IMR-90 (cell line): ENCODE results near the gene MXRA8. TPM values are rescaled to one million over a fixed set of nuclear protein-coding genes. Genes with fewer than 3 reads are reported as not detected.

Source experiments
- ATAC-seq: fragments of 200-7000 bp; cut with Tn5 transposase; 2 replicates; pipeline ENCODE4 v1.9.1; 2020; ENCODE audit warnings: low read depth, mild to moderate bottlenecking, moderate library complexity
- BruUV-seq: library from RNA; stranded (reverse); fragments of 400-500 nt; replicated peaks from 2 replicates; lab custom pipeline; 2021; lab: Mats Ljungman, UMichigan
- CTCF ChIA-PET: fragments of 300-600 bp; formaldehyde crosslinking; extraction: SDS; loops from one replicate; lab custom pipeline; 2021; ENCODE audit warnings: antibody characterized with exemption; lab: Yijun Ruan, JAX
- POLR2A ChIA-PET: fragments of 300-600 bp; sonication (Branson Sonifier 250); formaldehyde crosslinking; loops from one replicate; lab custom pipeline; 2022; ENCODE audit warnings: antibody characterized with exemption; ENCODE audit not compliant: unreplicated experiment; lab: Charles Lee
- DNase-seq: peaks from one replicate; pipeline ENCODE4 v3.0.0; 2013
- H2AFZ ChIP-seq: replicated peaks from 2 replicates; pipeline ENCODE3; 2013; ENCODE audit warnings: low read length, mild to moderate bottlenecking; ENCODE audit not compliant: poor library complexity
- H2AK5ac ChIP-seq: 2 replicates; pipeline ENCODE4 v1.6.1; 2013; ENCODE audit warnings: low read depth, low read length, inconsistent platforms
- H2AK9ac ChIP-seq: replicated peaks from 2 replicates; pipeline ENCODE3; 2013; ENCODE audit warnings: mild to moderate bottlenecking, low read depth, low read length, moderate library complexity; ENCODE audit not compliant: poor library complexity
- H2BK120ac ChIP-seq: 2 replicates; pipeline ENCODE4 v1.6.1; 2013; ENCODE audit warnings: low read depth, low read length, inconsistent platforms
- H2BK15ac ChIP-seq: 3 replicates; pipeline ENCODE4 v1.6.1; 2013; ENCODE audit warnings: low read depth, low read length, inconsistent platforms
- H2BK20ac ChIP-seq: 2 replicates; pipeline ENCODE4 v1.6.1; 2013; ENCODE audit warnings: low read depth, mild to moderate bottlenecking, inconsistent platforms, low read length, moderate library complexity
- H2BK5ac ChIP-seq: 2 replicates; pipeline ENCODE4 v1.6.1; 2013; ENCODE audit warnings: mild to moderate bottlenecking, low read depth, low read length, inconsistent platforms; ENCODE audit not compliant: poor library complexity, severe bottlenecking
- H3K14ac ChIP-seq: replicated peaks from 2 replicates; pipeline ENCODE4 v1.6.1; 2013; ENCODE audit warnings: low read depth, low read length, inconsistent platforms
- H3K18ac ChIP-seq: 2 replicates; pipeline ENCODE4 v1.6.1; 2013; ENCODE audit warnings: low read depth, low read length, control low read depth
- H3K23ac ChIP-seq: 2 replicates; pipeline ENCODE4 v1.6.1; 2013; ENCODE audit warnings: low read depth, low read length, inconsistent platforms
- H3K27ac ChIP-seq: 2 replicates; pipeline ENCODE4 v1.5.1; 2013; ENCODE audit warnings: mild to moderate bottlenecking, control low read depth, low read length; ENCODE audit not compliant: insufficient read depth
- H3K27me3 ChIP-seq: 2 replicates; pipeline ENCODE4 v1.6.1; 2013; ENCODE audit warnings: low read length; ENCODE audit not compliant: control insufficient read depth, insufficient read depth
- H3K36me3 ChIP-seq: 2 replicates; pipeline ENCODE4 v1.6.1; 2013; ENCODE audit warnings: low read length, mixed read lengths; ENCODE audit not compliant: control insufficient read depth, insufficient read depth
- H3K4ac ChIP-seq: 2 replicates; pipeline ENCODE4 v1.6.1; 2013; ENCODE audit warnings: low read depth, low read length, inconsistent platforms
- H3K4me1 ChIP-seq: 2 replicates; pipeline ENCODE4 v1.6.1; 2013; ENCODE audit warnings: low read length, mixed read lengths; ENCODE audit not compliant: control insufficient read depth, insufficient read depth
- H3K4me2 ChIP-seq: 2 replicates; pipeline ENCODE4 v1.6.1; 2013; ENCODE audit warnings: low read depth, mild to moderate bottlenecking, control low read depth, low read length, moderate library complexity
- H3K4me3 ChIP-seq: 2 replicates; pipeline ENCODE4 v1.5.1; 2013; ENCODE audit warnings: low read depth, mild to moderate bottlenecking, control low read depth, low read length, moderate library complexity; ENCODE audit not compliant: insufficient read depth
- H3K56ac ChIP-seq: 2 replicates; pipeline ENCODE4 v1.6.1; 2013; ENCODE audit warnings: low read length, inconsistent platforms; ENCODE audit not compliant: insufficient read depth; ENCODE audit errors: extremely low read depth
- H3K79me1 ChIP-seq, 2 experiments: 2 replicates each; pipeline ENCODE4 v1.6.1; 2013; ENCODE audit warnings: low read length in 2 of 2, inconsistent platforms in 1 of 2, low read depth in 1 of 2
- H3K9ac ChIP-seq: 2 replicates; pipeline ENCODE4 v1.6.1; 2013; ENCODE audit warnings: low read depth, low read length, control low read depth
- H3K9me1 ChIP-seq: 2 replicates; pipeline ENCODE4 v1.6.1; 2013; ENCODE audit warnings: low read length, inconsistent platforms; ENCODE audit not compliant: insufficient read depth
- H3K9me3 ChIP-seq: 2 replicates; pipeline ENCODE4 v1.6.1; 2013; ENCODE audit warnings: low read length; ENCODE audit not compliant: control insufficient read depth, insufficient read depth
- H4K20me1 ChIP-seq: 2 replicates; pipeline ENCODE4 v1.6.1; 2013; ENCODE audit warnings: low read length, inconsistent platforms; ENCODE audit not compliant: insufficient read depth
- H4K5ac ChIP-seq: 2 replicates; pipeline ENCODE4 v1.6.1; 2013; ENCODE audit warnings: mild to moderate bottlenecking, low read depth, low read length, control low read depth
- H4K8ac ChIP-seq, 2 experiments: 2 replicates each; pipeline ENCODE4 v1.6.1; 2013; ENCODE audit warnings: low read depth in 2 of 2, low read length in 2 of 2, control low read depth in 1 of 2, inconsistent platforms in 1 of 2
- H4K91ac ChIP-seq: 2 replicates; pipeline ENCODE4 v1.6.1; 2013; ENCODE audit warnings: low read depth, low read length, inconsistent platforms; ENCODE audit not compliant: insufficient read depth
- BHLHE40 ChIP-seq: fragments of 150-350 bp; IDR thresholded peaks from 2 replicates; pipeline ENCODE4 v1.6.1; 2016; ENCODE audit warnings: mild to moderate bottlenecking, low read depth, low read length
- CEBPB ChIP-seq: IDR thresholded peaks from 2 replicates; pipeline ENCODE4 v1.6.1; 2012; ENCODE audit warnings: low read depth, low read length, improper control_type of control experiment
- CHD1 ChIP-seq: IDR thresholded peaks from 2 replicates; pipeline ENCODE4 v1.6.1; 2012; ENCODE audit warnings: low read depth, low read length, improper control_type of control experiment
- FOS ChIP-seq: fragments of 150-350 bp; IDR thresholded peaks from 2 replicates; pipeline ENCODE4 v1.6.1; 2016; ENCODE audit warnings: low read depth, low read length
- MAFK ChIP-seq: IDR thresholded peaks from 2 replicates; pipeline ENCODE4 v1.6.1; 2012; ENCODE audit warnings: low read depth, low read length, improper control_type of control experiment
- MAZ ChIP-seq: IDR thresholded peaks from 2 replicates; pipeline ENCODE4 v1.6.1; 2012; ENCODE audit warnings: low read depth, mild to moderate bottlenecking, low read length, improper control_type of control experiment, moderate library complexity, borderline replicate concordance
- MXI1 ChIP-seq: IDR thresholded peaks from 2 replicates; pipeline ENCODE4 v1.6.1; 2012; ENCODE audit warnings: low read depth, mild to moderate bottlenecking, low read length, moderate library complexity, borderline replicate concordance
- NFE2L2 ChIP-seq: fragments of 150-350 bp; IDR thresholded peaks from 2 replicates; pipeline ENCODE4 v1.6.1; 2016; ENCODE audit warnings: low read depth, mild to moderate bottlenecking, low read length
- POLR2A ChIP-seq: IDR thresholded peaks from 2 replicates; pipeline ENCODE4 v1.6.1; 2012; ENCODE audit warnings: mild to moderate bottlenecking, low read depth, low read length
- RAD21 ChIP-seq: IDR thresholded peaks from 2 replicates; pipeline ENCODE4 v1.6.1; 2012; ENCODE audit warnings: low read length, improper control_type of control experiment
- RCOR1 ChIP-seq: IDR thresholded peaks from 2 replicates; pipeline ENCODE4 v1.6.1; 2012; ENCODE audit warnings: mild to moderate bottlenecking, low read length, improper control_type of control experiment; ENCODE audit not compliant: insufficient replicate concordance
- RFX5 ChIP-seq: IDR thresholded peaks from 2 replicates; pipeline ENCODE4 v1.8.0; 2012; ENCODE audit warnings: low read depth, mild to moderate bottlenecking, low read length, moderate library complexity
- SMC3 ChIP-seq: fragments of 150-350 bp; IDR thresholded peaks from 2 replicates; pipeline ENCODE4 v1.6.1; 2016; ENCODE audit warnings: low read depth, mild to moderate bottlenecking, antibody characterized with exemption, low read length, moderate library complexity
- WGBS, 2 experiments: methylation state at CpG; one replicate each; pipeline versions ENCODE4 v1.1.5 to v1.1.7; 2013; ENCODE audit warnings: missing lambda C conversion rate in 2 of 2; ENCODE audit not compliant: insufficient read length in 1 of 2; ENCODE audit errors: extremely low coverage in 2 of 2; 5-methylcytosine and 5-hydroxymethylcytosine counted together
- dilution Hi-C: fragments of 300-500 bp; cut with HindIII; formaldehyde crosslinking; loops from one replicate; pipeline ENCODE4 v1.14.3; 2018; ENCODE audit warnings: low sequenced_read_pairs; ENCODE audit not compliant: unreplicated experiment
- in situ Hi-C: fragments of 300-500 bp; cut with MboI; formaldehyde crosslinking; loops from 3 replicates; pipeline ENCODE4 v1.14.3; 2019; ENCODE audit warnings: low sequenced_read_pairs, inconsistent platforms, mixed read lengths
- intact Hi-C: fragments of 100-400 bp; cut with micrococcal nuclease; formaldehyde crosslinking; loops from 2 replicates; pipeline ENCODE4 v1.10.0; 2022
- polyA plus RNA-seq, 3 experiments: library from polyadenylated mRNA; depleted of rRNA; stranded (reverse); fragments of >200 nt; gene quantifications; 2 replicates each; pipeline ENCODE4 v1.2.3, GENCODE V29; 2012; ENCODE audit warnings: low replicate concordance in 1 of 3
- total RNA-seq: library from RNA; depleted of rRNA; stranded (reverse); fragments of >200 nt; gene quantifications from 2 replicates; pipeline ENCODE4 v1.2.3, GENCODE V29; 2012
- TF ChIP-seq, protein P1 (sequence below): conservative IDR thresholded peaks from 2 replicates; pipeline ENCODE4 v1.5.1; 2012; ENCODE audit warnings: mild to moderate bottlenecking, low read depth, low read length, improper control_type of control experiment
- TF ChIP-seq, protein P2 (sequence below): fragments of 150-350 bp; IDR thresholded peaks from 2 replicates; pipeline ENCODE4 v1.6.1; 2017; ENCODE audit warnings: mild to moderate bottlenecking, antibody characterized with exemption, low read length, low read depth
- TF ChIP-seq, protein P3 (sequence below): fragments of 150-350 bp; IDR thresholded peaks from 2 replicates; pipeline ENCODE4 v1.6.1; 2016; ENCODE audit warnings: low read depth, mild to moderate bottlenecking, low read length, moderate library complexity, borderline replicate concordance

MXRA8 gene
- total and polyA plus RNA-seq, 2 of the 4 experiments (the other 2 are of a cell fraction) = 92.5 to 469 TPM

DNA sequence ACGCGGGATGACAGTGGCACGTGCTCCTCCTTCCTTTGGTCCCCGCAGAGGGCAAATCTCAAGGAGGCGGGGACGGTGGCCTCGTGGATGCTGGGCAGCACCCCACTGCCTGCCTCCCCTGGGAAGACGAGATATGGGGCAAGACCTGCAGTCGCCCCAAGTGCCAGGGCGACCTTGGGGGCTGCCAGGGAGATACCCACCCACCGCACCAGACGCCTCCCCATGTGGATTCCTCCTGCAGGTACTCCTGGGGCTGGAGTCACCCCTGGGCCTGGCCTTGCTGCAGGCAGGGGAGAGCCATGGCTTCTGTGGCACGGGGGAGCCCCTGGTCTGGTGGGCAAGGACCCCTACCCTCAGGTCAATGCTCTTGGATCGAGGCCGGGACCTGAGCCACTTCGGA, 22.5 kb upstream of the MXRA8 start:
- peaks cover 7 to 32% of the 10 kb centered on the region in 2 experiments for H3K79me1 ChIP-seq
- H3K27me3 ChIP-seq = no peaks in the 10 kb centered on the region
- no peaks in the 10 kb centered on the region for H3K9me3 ChIP-seq
- H3K36me3 ChIP-seq = peaks cover 14% of the 10 kb centered on the region
- H4K8ac ChIP-seq = no peak overlapping the region
- intact Hi-C loops = no loop called here
- H4K91ac ChIP-seq = no peak overlapping the region
- H2AK5ac ChIP-seq = no peak overlapping the region
- DNase-seq (no peak), ATAC-seq (no peak)
- no peak overlapping the region for H3K56ac ChIP-seq
- no peak overlapping the region for H2BK5ac ChIP-seq
- H2BK20ac ChIP-seq = no peak overlapping the region
- H2BK120ac ChIP-seq = no peak overlapping the region
- CTCF ChIA-PET = no interaction called here
- no peak overlapping the region for H3K23ac ChIP-seq
- 95% methylated on average over 8 of the region's 16 CpGs; no CpG with 5 or more reads in 1 of the 2 experiments for WGBS, 2 experiments
- dilution Hi-C loops = no loop called here
- H4K5ac ChIP-seq = no peak overlapping the region
- in situ Hi-C loops = no loop called here
- H2BK15ac ChIP-seq = no peak overlapping the region
- no peak overlapping the region for H3K27ac ChIP-seq
- POLR2A ChIA-PET = no interaction called here
- peaks cover 11% of the 10 kb centered on the region for H4K20me1 ChIP-seq
- no peak overlapping the region for H3K14ac ChIP-seq
- H3K9me1 ChIP-seq = peaks cover 4% of the 10 kb centered on the region; the same call in 1 of the 2 replicates
- no peak overlapping the region for H3K4ac ChIP-seq
- H3K4me3 ChIP-seq = no peak overlapping the region
- TF ChIP-seq NFE2L2 (no peak), CHD1 (no peak), BHLHE40 (no peak), CEBPB (no peak), MAZ (no peak), RCOR1 (no peak), SMC3 (no peak), POLR2A (no peak), FOS (no peak), MAFK (no peak), RFX5 (no peak), RAD21 (no peak), MXI1 (no peak)
- TF ChIP-seq, protein P1, sequence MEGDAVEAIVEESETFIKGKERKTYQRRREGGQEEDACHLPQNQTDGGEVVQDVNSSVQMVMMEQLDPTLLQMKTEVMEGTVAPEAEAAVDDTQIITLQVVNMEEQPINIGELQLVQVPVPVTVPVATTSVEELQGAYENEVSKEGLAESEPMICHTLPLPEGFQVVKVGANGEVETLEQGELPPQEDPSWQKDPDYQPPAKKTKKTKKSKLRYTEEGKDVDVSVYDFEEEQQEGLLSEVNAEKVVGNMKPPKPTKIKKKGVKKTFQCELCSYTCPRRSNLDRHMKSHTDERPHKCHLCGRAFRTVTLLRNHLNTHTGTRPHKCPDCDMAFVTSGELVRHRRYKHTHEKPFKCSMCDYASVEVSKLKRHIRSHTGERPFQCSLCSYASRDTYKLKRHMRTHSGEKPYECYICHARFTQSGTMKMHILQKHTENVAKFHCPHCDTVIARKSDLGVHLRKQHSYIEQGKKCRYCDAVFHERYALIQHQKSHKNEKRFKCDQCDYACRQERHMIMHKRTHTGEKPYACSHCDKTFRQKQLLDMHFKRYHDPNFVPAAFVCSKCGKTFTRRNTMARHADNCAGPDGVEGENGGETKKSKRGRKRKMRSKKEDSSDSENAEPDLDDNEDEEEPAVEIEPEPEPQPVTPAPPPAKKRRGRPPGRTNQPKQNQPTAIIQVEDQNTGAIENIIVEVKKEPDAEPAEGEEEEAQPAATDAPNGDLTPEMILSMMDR = no peak
- TF ChIP-seq, protein P2, sequence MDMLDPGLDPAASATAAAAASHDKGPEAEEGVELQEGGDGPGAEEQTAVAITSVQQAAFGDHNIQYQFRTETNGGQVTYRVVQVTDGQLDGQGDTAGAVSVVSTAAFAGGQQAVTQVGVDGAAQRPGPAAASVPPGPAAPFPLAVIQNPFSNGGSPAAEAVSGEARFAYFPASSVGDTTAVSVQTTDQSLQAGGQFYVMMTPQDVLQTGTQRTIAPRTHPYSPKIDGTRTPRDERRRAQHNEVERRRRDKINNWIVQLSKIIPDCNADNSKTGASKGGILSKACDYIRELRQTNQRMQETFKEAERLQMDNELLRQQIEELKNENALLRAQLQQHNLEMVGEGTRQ = no peak
- TF ChIP-seq, protein P3, sequence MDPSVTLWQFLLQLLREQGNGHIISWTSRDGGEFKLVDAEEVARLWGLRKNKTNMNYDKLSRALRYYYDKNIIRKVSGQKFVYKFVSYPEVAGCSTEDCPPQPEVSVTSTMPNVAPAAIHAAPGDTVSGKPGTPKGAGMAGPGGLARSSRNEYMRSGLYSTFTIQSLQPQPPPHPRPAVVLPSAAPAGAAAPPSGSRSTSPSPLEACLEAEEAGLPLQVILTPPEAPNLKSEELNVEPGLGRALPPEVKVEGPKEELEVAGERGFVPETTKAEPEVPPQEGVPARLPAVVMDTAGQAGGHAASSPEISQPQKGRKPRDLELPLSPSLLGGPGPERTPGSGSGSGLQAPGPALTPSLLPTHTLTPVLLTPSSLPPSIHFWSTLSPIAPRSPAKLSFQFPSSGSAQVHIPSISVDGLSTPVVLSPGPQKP = no peak
- H3K4me1 ChIP-seq = peaks cover 2% of the 10 kb centered on the region; the same call in 1 of the 2 replicates
- BruUV-seq = no TSS peak
- H3K4me2 ChIP-seq = no peak overlapping the region
- no peak overlapping the region for H3K9ac ChIP-seq
- no peak overlapping the region for H3K18ac ChIP-seq
- H2AFZ ChIP-seq = no peak overlapping the region
- no peak overlapping the region for H2AK9ac ChIP-seq
